ENCODE measurements around the gene ZNF576. TPM values are rescaled to one million over a fixed set of nuclear protein-coding genes. Genes with fewer than 3 reads are reported as not detected.

ZNF576 gene
- total and polyA plus RNA-seq, 4 donors, result 11.4 to 15.7 (median 13.3) TPM

- H3K4me1 ChIP-seq (ENCODE audit: control insufficient read depth in 1 of 2, insufficient read depth in 2 of 2, low read length in 2 of 2), result no peaks in the 10 kb centered on the region
- no peak for ATAC-seq (ENCODE audit: low FRiP score)
- 34 to 38% methylated on average over 8 of the region's 8 CpGs for WGBS, 2 donors
- no peak overlapping the region for H3K27ac ChIP-seq (ENCODE audit: low read depth in 1 of 2, low read length in 2 of 2)
- DNase-seq, result peak in 1 of 2 donors; percentile 82
- no peak overlapping the region for H3K4me3 ChIP-seq (ENCODE audit: low read length in 2 of 2)
- no peaks in the 10 kb centered on the region for H3K9me3 ChIP-seq (ENCODE audit: control insufficient read depth, low read length)
- no peaks in the 10 kb centered on the region for H3K27me3 ChIP-seq (ENCODE audit: control insufficient read depth in 1 of 2, insufficient read depth in 2 of 2, low read length in 1 of 2)
- H3K36me3 ChIP-seq (ENCODE audit: control insufficient read depth in 1 of 2, insufficient read depth in 2 of 2, low read length in 1 of 2), result peaks cover 0 to 5% of the 10 kb centered on the region in 2 donors
- intact Hi-C loops (cut with DNase I), result no loop called here
Observed at GRCh38 chr19:43555185-43555770, 41.1 kb upstream of the ZNF576 start.

GRCh38 chr19:43560687-43561086 is 35.7 kb upstream of the ZNF576 start:
- Histone ChIP-seq H3K9me3 (ENCODE audit: control insufficient read depth, low read length) (no peaks in the 10 kb centered on the region), H3K4me1 (ENCODE audit: control insufficient read depth in 1 of 2, insufficient read depth in 2 of 2, low read length in 2 of 2) (no peaks in the 10 kb centered on the region), H3K4me3 (ENCODE audit: low read length in 2 of 2) (no peak overlapping the region), H3K27ac (ENCODE audit: low read depth in 1 of 2, low read length in 2 of 2) (no peak overlapping the region), H3K36me3 (ENCODE audit: control insufficient read depth in 1 of 2, insufficient read depth in 2 of 2, low read length in 1 of 2) (no peaks in the 10 kb centered on the region), H3K27me3 (ENCODE audit: control insufficient read depth in 1 of 2, insufficient read depth in 2 of 2, low read length in 1 of 2) (no peaks in the 10 kb centered on the region)
- ATAC-seq (ENCODE audit: low FRiP score), result no peak
- WGBS, 2 donors, result 87 to 88% methylated on average over 6 of the region's 6 CpGs
- no peak for DNase-seq
- intact Hi-C loops (cut with DNase I), result no loop called here

- H3K4me1 ChIP-seq (ENCODE audit: control insufficient read depth in 1 of 2, insufficient read depth in 2 of 2, low read length in 2 of 2), result no peaks in the 10 kb centered on the region
- ATAC-seq (ENCODE audit: low FRiP score) (no peak), DNase-seq (no peak)
- no peak overlapping the region for H3K27ac ChIP-seq (ENCODE audit: low read depth in 1 of 2, low read length in 2 of 2)
- WGBS, 2 donors, result 91 to 93% methylated on average over 12 of the region's 12 CpGs
- no peaks in the 10 kb centered on the region for H3K36me3 ChIP-seq (ENCODE audit: control insufficient read depth in 1 of 2, insufficient read depth in 2 of 2, low read length in 1 of 2)
- intact Hi-C loops (cut with DNase I), result no loop called here
- H3K27me3 ChIP-seq (ENCODE audit: control insufficient read depth in 1 of 2, insufficient read depth in 2 of 2, low read length in 1 of 2), result no peaks in the 10 kb centered on the region
- H3K4me3 ChIP-seq (ENCODE audit: low read length in 2 of 2), result no peak overlapping the region
- no peaks in the 10 kb centered on the region for H3K9me3 ChIP-seq (ENCODE audit: control insufficient read depth, low read length)
Observed at GRCh38 chr19:43561139-43561970, 35.0 kb upstream of the ZNF576 start.

GRCh38 chr19:43562226-43562697 is 34.1 kb upstream of the ZNF576 start:
- no peaks in the 10 kb centered on the region for H3K27me3 ChIP-seq (ENCODE audit: control insufficient read depth in 1 of 2, insufficient read depth in 2 of 2, low read length in 1 of 2)
- no peak overlapping the region for H3K4me3 ChIP-seq (ENCODE audit: low read length in 2 of 2)
- no peaks in the 10 kb centered on the region for H3K36me3 ChIP-seq (ENCODE audit: control insufficient read depth in 1 of 2, insufficient read depth in 2 of 2, low read length in 1 of 2)
- DNase-seq (no peak), ATAC-seq (ENCODE audit: low FRiP score) (no peak)
- 90 to 97% methylated on average over 6 of the region's 6 CpGs for WGBS, 2 donors
- peak overlapping the region in 1 of 2 donors; percentile 55 for H3K27ac ChIP-seq (ENCODE audit: low read depth in 1 of 2, low read length in 2 of 2)
- H3K9me3 ChIP-seq (ENCODE audit: control insufficient read depth, low read length), result no peaks in the 10 kb centered on the region
- intact Hi-C loops (cut with DNase I), result no loop called here
- no peaks in the 10 kb centered on the region for H3K4me1 ChIP-seq (ENCODE audit: control insufficient read depth in 1 of 2, insufficient read depth in 2 of 2, low read length in 2 of 2)

- intact Hi-C loops (cut with DNase I), result no loop called here
- H3K27ac ChIP-seq (ENCODE audit: low read depth in 1 of 2, low read length in 2 of 2), result peak overlapping the region in 1 of 2 donors; percentile 55
- 43 to 46% methylated on average over 14 of the region's 14 CpGs for WGBS, 2 donors
- ATAC-seq (ENCODE audit: low FRiP score) (peak; percentile 86), DNase-seq (peak; percentile 90 to 95)
- no peaks in the 10 kb centered on the region for H3K27me3 ChIP-seq (ENCODE audit: control insufficient read depth in 1 of 2, insufficient read depth in 2 of 2, low read length in 1 of 2)
- no peaks in the 10 kb centered on the region for H3K9me3 ChIP-seq (ENCODE audit: control insufficient read depth, low read length)
- H3K4me3 ChIP-seq (ENCODE audit: low read length in 2 of 2), result no peak overlapping the region
- no peaks in the 10 kb centered on the region for H3K4me1 ChIP-seq (ENCODE audit: control insufficient read depth in 1 of 2, insufficient read depth in 2 of 2, low read length in 2 of 2)
- no peaks in the 10 kb centered on the region for H3K36me3 ChIP-seq (ENCODE audit: control insufficient read depth in 1 of 2, insufficient read depth in 2 of 2, low read length in 1 of 2)
Observed at GRCh38 chr19:43562698-43563241, 33.6 kb upstream of the ZNF576 start.

GRCh38 chr19:43563816-43564457 is 32.5 kb upstream of the ZNF576 start:
- H3K4me1 ChIP-seq (ENCODE audit: control insufficient read depth in 1 of 2, insufficient read depth in 2 of 2, low read length in 2 of 2), result no peaks in the 10 kb centered on the region
- no peaks in the 10 kb centered on the region for H3K36me3 ChIP-seq (ENCODE audit: control insufficient read depth in 1 of 2, insufficient read depth in 2 of 2, low read length in 1 of 2)
- H3K4me3 ChIP-seq (ENCODE audit: low read length in 2 of 2), result no peak overlapping the region
- 86% methylated on average over 10 of the region's 10 CpGs for WGBS, 2 donors
- intact Hi-C loops (cut with DNase I), result no loop called here
- H3K9me3 ChIP-seq (ENCODE audit: control insufficient read depth, low read length), result no peaks in the 10 kb centered on the region
- DNase-seq (no peak), ATAC-seq (ENCODE audit: low FRiP score) (no peak)
- H3K27ac ChIP-seq (ENCODE audit: low read depth in 1 of 2, low read length in 2 of 2), result no peak overlapping the region
- no peaks in the 10 kb centered on the region for H3K27me3 ChIP-seq (ENCODE audit: control insufficient read depth in 1 of 2, insufficient read depth in 2 of 2, low read length in 1 of 2)

- H3K27ac ChIP-seq (ENCODE audit: low read depth in 1 of 2, low read length in 2 of 2), result no peak overlapping the region
- 75 to 80% methylated on average over 9 of the region's 9 CpGs for WGBS, 2 donors
Observed at GRCh38 chr19:43564800-43565199, 31.6 kb upstream of the ZNF576 start.

GRCh38 chr19:43569657-43570056 is 26.7 kb upstream of the ZNF576 start:
- Histone ChIP-seq H3K4me1 (ENCODE audit: control insufficient read depth in 1 of 2, insufficient read depth in 2 of 2, low read length in 2 of 2) (no peaks in the 10 kb centered on the region), H3K27ac (ENCODE audit: low read depth in 1 of 2, low read length in 2 of 2) (no peak overlapping the region), H3K27me3 (ENCODE audit: control insufficient read depth in 1 of 2, insufficient read depth in 2 of 2, low read length in 1 of 2) (no peaks in the 10 kb centered on the region), H3K36me3 (ENCODE audit: control insufficient read depth in 1 of 2, insufficient read depth in 2 of 2, low read length in 1 of 2) (no peaks in the 10 kb centered on the region), H3K9me3 (ENCODE audit: control insufficient read depth, low read length) (no peaks in the 10 kb centered on the region), H3K4me3 (ENCODE audit: low read length in 2 of 2) (no peak overlapping the region)
- WGBS, 2 donors, result 68 to 71% methylated on average over 5 of the region's 5 CpGs
- intact Hi-C loops (cut with DNase I), result no loop called here
- ATAC-seq (ENCODE audit: low FRiP score) (no peak), DNase-seq (no peak)

More at GRCh38 chr19:43564800-43565199, 31.6 kb upstream of the ZNF576 start:
- no peaks in the 10 kb centered on the region for H3K4me1 ChIP-seq (ENCODE audit: control insufficient read depth in 1 of 2, insufficient read depth in 2 of 2, low read length in 2 of 2)
- no peak for ATAC-seq (ENCODE audit: low FRiP score)
- no peak for DNase-seq
- no peaks in the 10 kb centered on the region for H3K27me3 ChIP-seq (ENCODE audit: control insufficient read depth in 1 of 2, insufficient read depth in 2 of 2, low read length in 1 of 2)
- H3K9me3 ChIP-seq (ENCODE audit: control insufficient read depth, low read length), result no peaks in the 10 kb centered on the region
- H3K36me3 ChIP-seq (ENCODE audit: control insufficient read depth in 1 of 2, insufficient read depth in 2 of 2, low read length in 1 of 2), result no peaks in the 10 kb centered on the region
- no peak overlapping the region for H3K4me3 ChIP-seq (ENCODE audit: low read length in 2 of 2)
- intact Hi-C loops (cut with DNase I), result no loop called here
